HEK293 (cell line): ENCODE data around the gene C21orf58.

Experiments used
- CTCF ChIA-PET: fragments of 350-600 bp; formaldehyde crosslinking; extraction: SDS; loops from one replicate; lab custom pipeline; 2021; ENCODE audit warnings: antibody characterized with exemption; lab: Yijun Ruan, JAX
- POLR2A ChIA-PET: fragments of 300-600 bp; formaldehyde crosslinking; extraction: SDS; loops from one replicate; lab custom pipeline; 2020; ENCODE audit warnings: antibody characterized with exemption, inconsistent platforms; lab: Yijun Ruan, JAX
- H3K27ac ChIP-seq: fragments of 200-500 bp; sonication (Bioruptor generic); 2 replicates; pipeline ENCODE4 v1.5.1; 2014; ENCODE audit warnings: low read depth, low read length, control low read depth, inconsistent platforms; ENCODE audit errors: extremely low read depth
- H3K36me3 ChIP-seq, 2 experiments: fragments of 200-500 bp in 1 of 2; sonication (Bioruptor generic) in 1 of 2; 1 replicate in 1 of 2; 2 replicates in 1 of 2; pipeline ENCODE4 v1.5.1; 2014 to 2017; ENCODE audit warnings: inconsistent platforms in 2 of 2, low read length in 2 of 2; ENCODE audit not compliant: control insufficient read depth in 2 of 2, insufficient read depth in 1 of 2
- H3K4me1 ChIP-seq: fragments of 200-500 bp; sonication (Bioruptor generic); 2 replicates; pipeline ENCODE4 v1.5.1; 2014; ENCODE audit warnings: mild to moderate bottlenecking, low read length, inconsistent platforms; ENCODE audit not compliant: control insufficient read depth, insufficient read depth
- H3K4me3 ChIP-seq: 2 replicates; pipeline ENCODE4 v1.5.1; 2011; ENCODE audit warnings: low read depth, mild to moderate bottlenecking, control low read depth, low read length, moderate library complexity
- H3K9me3 ChIP-seq: fragments of 200-500 bp; sonication (Bioruptor generic); 2 replicates; pipeline ENCODE4 v1.5.1; 2014; ENCODE audit warnings: low read depth, low read length, inconsistent platforms; ENCODE audit not compliant: control insufficient read depth, insufficient read depth
- FEZF1 ChIP-seq: fragments of 450-650 bp; formaldehyde crosslinking; IDR thresholded peaks from 2 replicates; pipeline ENCODE4 v1.5.1; 2016; ENCODE audit warnings: missing biosample characterization, missing genetic modification characterization
- KLF7 ChIP-seq: fragments of 450-650 bp; formaldehyde crosslinking; IDR thresholded peaks from 2 replicates; pipeline ENCODE4 v1.5.1; 2016; ENCODE audit warnings: missing biosample characterization, missing genetic modification characterization, borderline replicate concordance
- REST ChIP-seq: fragments of 450-650 bp; formaldehyde crosslinking; IDR thresholded peaks from 2 replicates; pipeline ENCODE4 v1.5.1; 2016; ENCODE audit warnings: missing biosample characterization, missing genetic modification characterization
- ZNF2 ChIP-seq: fragments of 450-650 bp; formaldehyde crosslinking; IDR thresholded peaks from 2 replicates; pipeline ENCODE4 v1.5.1; 2016; ENCODE audit warnings: missing biosample characterization, missing genetic modification characterization
- ZNF223 ChIP-seq: fragments of 450-650 bp; formaldehyde crosslinking; IDR thresholded peaks from 2 replicates; pipeline ENCODE4 v1.5.1; 2016; ENCODE audit warnings: missing biosample characterization, missing genetic modification characterization
- ZNF280D ChIP-seq: fragments of 450-650 bp; formaldehyde crosslinking; IDR thresholded peaks from 2 replicates; pipeline ENCODE4 v1.5.1; 2016; ENCODE audit warnings: missing biosample characterization, missing genetic modification characterization
- ZNF341 ChIP-seq: fragments of 450-650 bp; formaldehyde crosslinking; IDR thresholded peaks from 2 replicates; pipeline ENCODE4; 2016; ENCODE audit warnings: low read depth, missing biosample characterization, missing genetic modification characterization
- ZNF529 ChIP-seq: fragments of 450-650 bp; formaldehyde crosslinking; IDR thresholded peaks from 2 replicates; pipeline ENCODE4 v1.5.1; 2017; ENCODE audit warnings: missing genetic modification characterization, missing biosample characterization; ENCODE audit not compliant: insufficient replicate concordance
- ZNF549 ChIP-seq: fragments of 450-650 bp; IDR thresholded peaks from 2 replicates; pipeline ENCODE4 v1.5.1; 2018; ENCODE audit warnings: missing biosample characterization, missing genetic modification characterization, mild to moderate bottlenecking, inconsistent platforms, moderate library complexity
- ZNF600 ChIP-seq: fragments of 450-650 bp; formaldehyde crosslinking; IDR thresholded peaks from 2 replicates; pipeline ENCODE4 v1.5.1; 2016; ENCODE audit warnings: missing biosample characterization, missing genetic modification characterization
- ZSCAN4 ChIP-seq: fragments of 450-650 bp; formaldehyde crosslinking; IDR thresholded peaks from 2 replicates; pipeline ENCODE4 v1.5.1; 2017; ENCODE audit warnings: missing biosample characterization, missing genetic modification characterization

Gene C21orf58

GRCh38 chr21:46357684-46358425 lies 34.2 kb upstream of the C21orf58 start:
- Histone ChIP-seq H3K36me3 (peaks cover 34 to 81% of the 10 kb centered on the region in 2 experiments), H3K4me3 (no peak overlapping the region), H3K27ac (no peak overlapping the region), H3K9me3 (no peaks in the 10 kb centered on the region), H3K4me1 (no peaks in the 10 kb centered on the region)
- POLR2A ChIA-PET: interaction anchor here (0.6 kb wide), 1 partner anchor 10 kb away, joined by 3 read pairs; no protein-coding TSS in a partner anchor
- TF ChIP-seq FEZF1 (tag by site-specific recombination) (no peak), ZNF600 (tag by site-specific recombination) (peak; percentile 87), ZNF549 (tag by site-specific recombination) (no peak), ZNF2 (tag by site-specific recombination) (no peak), REST (tag by site-specific recombination) (no peak), ZNF529 (tag by site-specific recombination) (no peak)
- CTCF ChIA-PET: no interaction called here

- ChIA-PET POLR2A (no interaction called here), CTCF (interaction anchor here (0.6 kb wide), 1 partner anchor 172 kb away, joined by 5 read pairs; no protein-coding TSS in a partner anchor)
- H3K36me3 ChIP-seq: peaks cover 29 to 83% of the 10 kb centered on the region in 2 experiments
- H3K4me1 ChIP-seq: no peaks in the 10 kb centered on the region
- H3K27ac ChIP-seq: no peak overlapping the region
- H3K4me3 ChIP-seq: no peak overlapping the region
- no peaks in the 10 kb centered on the region for H3K9me3 ChIP-seq
- TF ChIP-seq ZSCAN4 (tag by site-specific recombination) (no peak), ZNF280D (tag by site-specific recombination) (no peak)
These were observed 33.6 kb upstream of the C21orf58 start for GRCh38 chr21:46357335-46357604.

- Histone ChIP-seq H3K36me3 (peaks cover 23 to 83% of the 10 kb centered on the region in 2 experiments), H3K4me3 (no peak overlapping the region), H3K9me3 (no peaks in the 10 kb centered on the region), H3K27ac (no peak overlapping the region)
- CTCF ChIA-PET: interaction anchor here (0.6 kb wide), 1 partner anchor 173 kb away, joined by 5 read pairs; no protein-coding TSS in a partner anchor
- TF ChIP-seq ZNF341 (tag by site-specific recombination): peak; percentile 51; the same call in 1 of the 2 replicates
- TF ChIP-seq ZNF223: no peak
- no peak for TF ChIP-seq KLF7
- TF ChIP-seq ZNF600 (tag by site-specific recombination): peak; percentile 44; the same call in 1 of the 2 replicates
- TF ChIP-seq, all 188 proteins: peak for 2
- POLR2A ChIA-PET: no interaction called here
- H3K4me1 ChIP-seq: no peaks in the 10 kb centered on the region
These were observed 33.0 kb upstream of the C21orf58 start for GRCh38 chr21:46356494-46357334.
